Neural progenitor cell (in vitro differentiated cells): ENCODE results near the gene GNB5.

Experiments
- CTCF ChIP-seq: fragments of 200-600 bp; sonication (generic); IDR thresholded peaks from 2 replicates; pipeline ENCODE4 v1.5.1; 2017; ENCODE audit warnings: antibody characterized with exemption, mild to moderate bottlenecking
- EZH2 ChIP-seq: fragments of 200-600 bp; sonication (generic); IDR thresholded peaks from 2 replicates; pipeline ENCODE4 v1.6.1; 2017; ENCODE audit warnings: antibody characterized with exemption, mild to moderate bottlenecking, moderate library complexity
- EZH2phosphoT487 ChIP-seq: fragments of 200-600 bp; sonication (generic); IDR thresholded peaks from 2 replicates; pipeline ENCODE4 v1.6.1; 2017; ENCODE audit warnings: antibody characterized with exemption

- TF ChIP-seq CTCF (no peak), EZH2phosphoT487 (no peak), EZH2 (no peak)
These were observed 12.4 kb downstream of the GNB5 start for GRCh38 chr15:52178765-52179164.
